K562 (cell line): Measurements from ENCODE around the gene GTF2A1L. TPM values are rescaled to one million over a fixed set of nuclear protein-coding genes. Genes with fewer than 3 reads are reported as not detected.

Source experiments
- CBX3 ChIP-seq, 2 experiments: IDR thresholded peaks; 1 replicate in 1 of 2; 2 replicates in 1 of 2; pipeline ENCODE4 v1.6.1; 2012; ENCODE audit warnings: inconsistent platforms in 2 of 2, low read length in 2 of 2, borderline replicate concordance in 1 of 2, control low read depth in 1 of 2
- CCNT2 ChIP-seq: IDR thresholded peaks from 2 replicates; pipeline ENCODE4 v1.6.1; 2011; ENCODE audit warnings: borderline replicate concordance, low read depth, mild to moderate bottlenecking, moderate library complexity, mixed read lengths, low read length; ENCODE audit not compliant: insufficient read length; ENCODE audit errors: extremely low read depth
- GATA2 ChIP-seq: sonication (generic); formaldehyde crosslinking; IDR thresholded peaks from 2 replicates; pipeline ENCODE4 v1.4.0; 2020; ENCODE audit warnings: mild to moderate bottlenecking, missing genetic modification reagents
- HBP1 ChIP-seq: fragments of 450-650 bp; formaldehyde crosslinking; IDR thresholded peaks from 2 replicates; pipeline ENCODE4 v1.4.0; 2022; ENCODE audit warnings: missing genetic modification characterization
- HDAC3 ChIP-seq: fragments of 450-650 bp; IDR thresholded peaks from 2 replicates; pipeline ENCODE4 v1.6.1; 2018; ENCODE audit warnings: borderline replicate concordance, mild to moderate bottlenecking, moderate library complexity; ENCODE audit not compliant: partially characterized antibody
- MEF2A ChIP-seq: IDR thresholded peaks from 2 replicates; pipeline ENCODE4 v1.6.1; 2011; ENCODE audit warnings: low read depth, mild to moderate bottlenecking, low read length, moderate library complexity; ENCODE audit not compliant: control insufficient read depth
- NCOR1 ChIP-seq: fragments of 450-650 bp; IDR thresholded peaks from 2 replicates; pipeline ENCODE4 v1.6.1; 2016; ENCODE audit warnings: mild to moderate bottlenecking, moderate library complexity
- PTBP1 ChIP-seq: fragments of 200-400 bp; formaldehyde crosslinking; IDR thresholded peaks from 2 replicates; pipeline ENCODE4 v1.6.1; 2017; ENCODE audit warnings: low read depth, low read length
- RUNX1 ChIP-seq: sonication (generic); IDR thresholded peaks from 2 replicates; pipeline ENCODE4 v1.6.1; 2016; ENCODE audit warnings: antibody characterized with exemption, low read depth
- SMARCE1 ChIP-seq: fragments of 450-650 bp; IDR thresholded peaks from 2 replicates; pipeline ENCODE4 v1.7.1; 2016; ENCODE audit warnings: mild to moderate bottlenecking
- STAT5A ChIP-seq: IDR thresholded peaks from 2 replicates; pipeline ENCODE4 v1.6.1; 2012; ENCODE audit warnings: low read length, inconsistent platforms, borderline replicate concordance
- STAT5B ChIP-seq: fragments of 250-450 bp; sonication (Bioruptor Pico); IDR thresholded peaks from 2 replicates; pipeline ENCODE4 v1.8.0; 2021; ENCODE audit warnings: mild to moderate bottlenecking, inconsistent platforms
- TAF9B ChIP-seq: fragments of 450-650 bp; IDR thresholded peaks from 2 replicates; pipeline ENCODE4 v1.6.1; 2018; ENCODE audit warnings: mild to moderate bottlenecking; ENCODE audit not compliant: partially characterized antibody
- TCF15 ChIP-seq: fragments of 250-450 bp; sonication (Bioruptor Pico); IDR thresholded peaks from 2 replicates; pipeline ENCODE4 v1.8.0; 2022; ENCODE audit warnings: moderate library complexity, mild to moderate bottlenecking, inconsistent platforms
- U2AF2 ChIP-seq: fragments of 200-400 bp; formaldehyde crosslinking; optimal IDR thresholded peaks from 2 replicates; pipeline ENCODE3; 2017; ENCODE audit warnings: low read depth, mild to moderate bottlenecking, low read length
- XRCC5 ChIP-seq: fragments of 200-400 bp; formaldehyde crosslinking; IDR thresholded peaks from 2 replicates; pipeline ENCODE4 v1.6.1; 2017; ENCODE audit warnings: low read depth, mild to moderate bottlenecking, low read length
- ZFPM2 ChIP-seq: fragments of 250-450 bp; sonication (Bioruptor Pico); IDR thresholded peaks from 2 replicates; pipeline ENCODE4 v1.5.1; 2022; ENCODE audit warnings: mild to moderate bottlenecking
- ZNF431 ChIP-seq: sonication (generic); formaldehyde crosslinking; IDR thresholded peaks from 2 replicates; pipeline ENCODE4 v1.8.0; 2022; ENCODE audit warnings: mild to moderate bottlenecking, missing genetic modification reagents
- ZNF511 ChIP-seq: sonication (generic); formaldehyde crosslinking; IDR thresholded peaks from 2 replicates; pipeline ENCODE4 v1.8.0; 2022; ENCODE audit warnings: mild to moderate bottlenecking, missing genetic modification reagents
- ZNF778 ChIP-seq: fragments of 450-650 bp; formaldehyde crosslinking; IDR thresholded peaks from 2 replicates; pipeline ENCODE4 v1.4.0; 2020; ENCODE audit warnings: mild to moderate bottlenecking, moderate library complexity
- ZNF79 ChIP-seq: fragments of 250-450 bp; sonication (Bioruptor Pico); IDR thresholded peaks from 2 replicates; pipeline ENCODE4 v1.4.0; 2020; ENCODE audit warnings: low read depth, mild to moderate bottlenecking, moderate library complexity
- polyA plus RNA-seq, 8 experiments: library from polyadenylated mRNA; depleted of rRNA in 4 of 8; stranded (reverse) in 5 of 8; unstranded in 3 of 8; fragments of >200 nt; fragmentation: Nextera tagmentation in 2 of 8; fragmentation: Illumina TruSeq in 1 of 8; extraction: Ambion mirVana in 2 of 8; extraction: Trizol in 1 of 8; gene quantifications; 2 replicates each; pipeline versions ENCODE4 v1.2.1 to v1.2.3, GENCODE V29; 2011 to 2014; ENCODE audit warnings: inconsistent platforms in 1 of 8, missing spikeins in 1 of 8
- total RNA-seq, 7 experiments: library from RNA; depleted of rRNA in 6 of 7; stranded (reverse); fragments of >200 nt in 6 of 7; fragmentation: Illumina TruSeq in 2 of 7; extraction: Trizol in 2 of 7; gene quantifications; 2 replicates each; pipeline versions ENCODE4 v1.2.1 to v1.2.3, GENCODE V29; 2011 to 2021; ENCODE audit warnings: low replicate concordance in 1 of 7
- TF ChIP-seq, protein P1 (sequence below): sonication (generic); formaldehyde crosslinking; IDR thresholded peaks from 2 replicates; pipeline ENCODE4 v1.8.0; 2023; ENCODE audit warnings: mild to moderate bottlenecking, missing genetic modification reagents
- TF ChIP-seq, protein P2 (sequence below): fragments of 250-450 bp; sonication (Bioruptor Pico); IDR thresholded peaks from 2 replicates; pipeline ENCODE4 v1.8.0; 2021; ENCODE audit warnings: moderate library complexity, mild to moderate bottlenecking, inconsistent platforms

The GTF2A1L gene
- total and polyA plus RNA-seq, 9 of the 15 experiments (the other 6 are each of a cell fraction or from before 2014, with no cell fraction given) = 0.05 to 0.35 (median 0.12) TPM; not detected in 5

GRCh38 chr2:48605482-48606175 lies 12.0 kb upstream of the GTF2A1L start (continued):
- TF ChIP-seq, protein P1, sequence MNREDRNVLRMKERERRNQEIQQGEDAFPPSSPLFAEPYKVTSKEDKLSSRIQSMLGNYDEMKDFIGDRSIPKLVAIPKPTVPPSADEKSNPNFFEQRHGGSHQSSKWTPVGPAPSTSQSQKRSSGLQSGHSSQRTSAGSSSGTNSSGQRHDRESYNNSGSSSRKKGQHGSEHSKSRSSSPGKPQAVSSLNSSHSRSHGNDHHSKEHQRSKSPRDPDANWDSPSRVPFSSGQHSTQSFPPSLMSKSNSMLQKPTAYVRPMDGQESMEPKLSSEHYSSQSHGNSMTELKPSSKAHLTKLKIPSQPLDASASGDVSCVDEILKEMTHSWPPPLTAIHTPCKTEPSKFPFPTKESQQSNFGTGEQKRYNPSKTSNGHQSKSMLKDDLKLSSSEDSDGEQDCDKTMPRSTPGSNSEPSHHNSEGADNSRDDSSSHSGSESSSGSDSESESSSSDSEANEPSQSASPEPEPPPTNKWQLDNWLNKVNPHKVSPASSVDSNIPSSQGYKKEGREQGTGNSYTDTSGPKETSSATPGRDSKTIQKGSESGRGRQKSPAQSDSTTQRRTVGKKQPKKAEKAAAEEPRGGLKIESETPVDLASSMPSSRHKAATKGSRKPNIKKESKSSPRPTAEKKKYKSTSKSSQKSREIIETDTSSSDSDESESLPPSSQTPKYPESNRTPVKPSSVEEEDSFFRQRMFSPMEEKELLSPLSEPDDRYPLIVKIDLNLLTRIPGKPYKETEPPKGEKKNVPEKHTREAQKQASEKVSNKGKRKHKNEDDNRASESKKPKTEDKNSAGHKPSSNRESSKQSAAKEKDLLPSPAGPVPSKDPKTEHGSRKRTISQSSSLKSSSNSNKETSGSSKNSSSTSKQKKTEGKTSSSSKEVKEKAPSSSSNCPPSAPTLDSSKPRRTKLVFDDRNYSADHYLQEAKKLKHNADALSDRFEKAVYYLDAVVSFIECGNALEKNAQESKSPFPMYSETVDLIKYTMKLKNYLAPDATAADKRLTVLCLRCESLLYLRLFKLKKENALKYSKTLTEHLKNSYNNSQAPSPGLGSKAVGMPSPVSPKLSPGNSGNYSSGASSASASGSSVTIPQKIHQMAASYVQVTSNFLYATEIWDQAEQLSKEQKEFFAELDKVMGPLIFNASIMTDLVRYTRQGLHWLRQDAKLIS (CRISPR knock-in tag) = no peak
- TF ChIP-seq STAT5A = peak; percentile 95
- no peak for TF ChIP-seq PTBP1
- TF ChIP-seq STAT5B (CRISPR knock-in tag) = no peak
- 0 out of 2 replicates have a peak, but pooled peaks have one; percentile 6 for TF ChIP-seq MEF2A
- TF ChIP-seq CBX3 (IDR thresholded peaks at IDR 0.05; ENCODE audit: borderline replicate concordance in 1 of 2, low read length in 2 of 2) = peak in 1 of 2 experiments; percentile 66; a peak in 1 of 3 replicates
- TF ChIP-seq GATA2 (CRISPR knock-in tag) = peak; percentile 63
- peak; percentile 71 for TF ChIP-seq TAF9B
- TF ChIP-seq XRCC5 = no peak
- TF ChIP-seq TCF15 = no peak
- no peak for TF ChIP-seq ZNF79
- peak; percentile 95 for TF ChIP-seq NCOR1
- TF ChIP-seq, protein P2, sequence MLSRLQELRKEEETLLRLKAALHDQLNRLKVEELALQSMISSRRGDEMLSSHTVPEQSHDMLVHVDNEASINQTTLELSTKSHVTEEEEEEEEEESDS = no peak
- no peak for TF ChIP-seq U2AF2
- TF ChIP-seq RUNX1 = no peak
- peak; percentile 96 for TF ChIP-seq SMARCE1
- peak; percentile 82 for TF ChIP-seq HDAC3
- TF ChIP-seq ZNF778 (CRISPR knock-in tag) = no peak
- peak; percentile 79 for TF ChIP-seq CCNT2
- no peak for TF ChIP-seq HBP1
- TF ChIP-seq ZNF431 (CRISPR knock-in tag) = no peak
- TF ChIP-seq ZNF511 (CRISPR knock-in tag) = no peak
- TF ChIP-seq ZFPM2 (CRISPR knock-in tag) = no peak
